ENCODE measurements around the gene FUBP1.

FUBP1 gene

DNA sequence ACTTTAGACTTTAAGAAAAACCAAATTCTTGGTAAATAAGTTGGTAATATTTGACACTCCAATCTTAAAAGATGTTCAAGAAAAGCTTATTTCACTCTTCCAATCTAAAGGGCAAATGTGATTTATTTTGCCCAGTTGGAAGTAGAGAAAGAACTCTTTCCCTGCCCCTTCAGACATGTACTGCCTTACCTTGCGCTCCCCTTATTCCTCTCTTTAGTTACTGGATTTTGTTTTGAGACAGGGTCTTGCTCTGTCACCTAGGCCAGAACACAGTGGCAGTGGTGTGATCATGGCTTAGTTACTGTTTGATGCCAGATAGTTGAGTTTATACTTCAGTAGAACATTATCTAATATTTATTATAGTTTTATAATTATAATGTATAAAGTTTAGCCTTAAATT, 27.5 kb downstream of the FUBP1 start:
- no peak for DNase-seq (ENCODE audit: low read depth)
- TF ChIP-seq, protein P1, sequence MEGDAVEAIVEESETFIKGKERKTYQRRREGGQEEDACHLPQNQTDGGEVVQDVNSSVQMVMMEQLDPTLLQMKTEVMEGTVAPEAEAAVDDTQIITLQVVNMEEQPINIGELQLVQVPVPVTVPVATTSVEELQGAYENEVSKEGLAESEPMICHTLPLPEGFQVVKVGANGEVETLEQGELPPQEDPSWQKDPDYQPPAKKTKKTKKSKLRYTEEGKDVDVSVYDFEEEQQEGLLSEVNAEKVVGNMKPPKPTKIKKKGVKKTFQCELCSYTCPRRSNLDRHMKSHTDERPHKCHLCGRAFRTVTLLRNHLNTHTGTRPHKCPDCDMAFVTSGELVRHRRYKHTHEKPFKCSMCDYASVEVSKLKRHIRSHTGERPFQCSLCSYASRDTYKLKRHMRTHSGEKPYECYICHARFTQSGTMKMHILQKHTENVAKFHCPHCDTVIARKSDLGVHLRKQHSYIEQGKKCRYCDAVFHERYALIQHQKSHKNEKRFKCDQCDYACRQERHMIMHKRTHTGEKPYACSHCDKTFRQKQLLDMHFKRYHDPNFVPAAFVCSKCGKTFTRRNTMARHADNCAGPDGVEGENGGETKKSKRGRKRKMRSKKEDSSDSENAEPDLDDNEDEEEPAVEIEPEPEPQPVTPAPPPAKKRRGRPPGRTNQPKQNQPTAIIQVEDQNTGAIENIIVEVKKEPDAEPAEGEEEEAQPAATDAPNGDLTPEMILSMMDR (IDR thresholded peaks at IDR 0.05; ENCODE audit: low read depth, low read length) = no peak
- TF ChIP-seq, protein P2, sequence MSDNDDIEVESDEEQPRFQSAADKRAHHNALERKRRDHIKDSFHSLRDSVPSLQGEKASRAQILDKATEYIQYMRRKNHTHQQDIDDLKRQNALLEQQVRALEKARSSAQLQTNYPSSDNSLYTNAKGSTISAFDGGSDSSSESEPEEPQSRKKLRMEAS (IDR thresholded peaks at IDR 0.05; ENCODE audit: low read depth, low read length) = no peak
- TF ChIP-seq POLR2A (IDR thresholded peaks at IDR 0.05; ENCODE audit: extremely low read depth, insufficient read length) (no peak), MYC (IDR thresholded peaks at IDR 0.05; ENCODE audit: low read depth, low read length) (no peak)
- no peak overlapping the region for H3K4me3 ChIP-seq (ENCODE audit: low read depth, low read length)

DNA sequence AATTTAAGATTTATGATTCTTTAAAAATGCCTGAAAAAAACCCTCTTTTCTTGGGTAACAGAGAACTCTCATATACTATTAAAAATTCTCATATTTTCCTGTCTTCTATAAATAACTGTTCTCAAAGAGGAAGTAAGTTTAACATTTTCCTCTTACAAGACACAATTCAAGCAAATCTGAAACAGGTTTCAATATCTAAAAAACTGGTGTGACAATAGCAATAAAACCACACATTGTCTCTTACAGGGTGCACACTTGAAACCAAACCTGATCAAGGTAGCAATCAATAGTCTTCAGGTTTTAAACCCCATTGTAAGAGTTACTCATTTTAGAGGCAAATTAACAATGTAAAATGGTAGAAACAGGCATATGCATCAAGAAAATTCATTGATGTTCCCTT, 28.0 kb downstream of the FUBP1 start:
- no peak for TF ChIP-seq MYC (IDR thresholded peaks at IDR 0.05; ENCODE audit: low read depth, low read length)
- no peak for DNase-seq (ENCODE audit: low read depth)
- no peak overlapping the region for H3K4me3 ChIP-seq (ENCODE audit: low read depth, low read length)

DNA sequence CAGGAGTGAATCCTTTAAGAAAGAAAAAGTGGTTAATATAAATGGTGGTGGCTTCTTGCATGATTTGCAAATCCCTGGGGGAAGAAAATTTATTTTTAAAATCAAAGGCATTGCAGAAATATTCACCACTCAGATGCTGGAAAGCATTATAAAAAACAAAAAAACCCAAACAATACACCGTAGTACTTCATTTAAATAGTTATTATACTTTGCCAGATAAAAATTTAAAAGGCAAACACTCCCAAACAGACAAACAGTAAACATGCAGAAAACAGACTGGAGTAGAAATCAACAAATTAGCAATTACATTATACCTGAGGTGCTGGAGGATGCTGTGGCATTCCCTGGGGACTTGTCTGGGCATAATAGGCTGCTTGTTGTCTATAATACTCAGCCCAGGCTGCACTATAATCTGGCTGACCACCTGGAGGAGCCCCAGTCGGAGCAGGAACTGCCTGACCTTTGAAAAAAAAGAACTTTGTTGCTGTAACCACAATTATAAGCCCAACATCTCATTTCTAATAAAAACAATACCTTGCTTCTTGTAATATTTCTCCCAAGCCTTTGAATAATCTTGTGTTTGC, 29.9 kb downstream of the FUBP1 start:
- no peak overlapping the region for H3K4me3 ChIP-seq (ENCODE audit: low read depth, low read length)
- peak; percentile 28 for DNase-seq (ENCODE audit: low read depth)
- TF ChIP-seq, protein P1 (IDR thresholded peaks at IDR 0.05; ENCODE audit: low read depth, low read length) = no peak
- TF ChIP-seq MYC (IDR thresholded peaks at IDR 0.05; ENCODE audit: low read depth, low read length) = no peak
- no peak for TF ChIP-seq POLR2A (IDR thresholded peaks at IDR 0.05; ENCODE audit: extremely low read depth, insufficient read length)
- TF ChIP-seq, protein P2 (IDR thresholded peaks at IDR 0.05; ENCODE audit: low read depth, low read length) = no peak

DNA sequence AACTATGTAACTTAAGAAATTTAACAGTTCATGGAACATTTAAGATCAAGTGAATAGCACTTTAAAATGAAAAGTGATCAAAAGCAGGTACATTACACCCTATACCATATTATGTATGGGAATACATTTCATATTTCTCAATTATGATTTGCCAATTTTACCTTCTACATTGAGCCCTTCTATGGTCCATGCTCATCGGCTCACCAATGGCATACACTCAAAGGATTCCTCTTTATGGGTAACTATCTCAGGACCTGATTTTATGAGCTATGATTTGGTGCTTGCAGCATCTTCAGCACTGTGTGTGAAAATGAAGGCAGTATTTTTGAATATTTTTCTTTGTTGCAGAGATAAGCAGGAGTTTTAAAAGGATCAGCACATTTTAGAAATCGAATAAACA, 33.5 kb downstream of the FUBP1 start:
- no peak for DNase-seq (ENCODE audit: low read depth)

DNA sequence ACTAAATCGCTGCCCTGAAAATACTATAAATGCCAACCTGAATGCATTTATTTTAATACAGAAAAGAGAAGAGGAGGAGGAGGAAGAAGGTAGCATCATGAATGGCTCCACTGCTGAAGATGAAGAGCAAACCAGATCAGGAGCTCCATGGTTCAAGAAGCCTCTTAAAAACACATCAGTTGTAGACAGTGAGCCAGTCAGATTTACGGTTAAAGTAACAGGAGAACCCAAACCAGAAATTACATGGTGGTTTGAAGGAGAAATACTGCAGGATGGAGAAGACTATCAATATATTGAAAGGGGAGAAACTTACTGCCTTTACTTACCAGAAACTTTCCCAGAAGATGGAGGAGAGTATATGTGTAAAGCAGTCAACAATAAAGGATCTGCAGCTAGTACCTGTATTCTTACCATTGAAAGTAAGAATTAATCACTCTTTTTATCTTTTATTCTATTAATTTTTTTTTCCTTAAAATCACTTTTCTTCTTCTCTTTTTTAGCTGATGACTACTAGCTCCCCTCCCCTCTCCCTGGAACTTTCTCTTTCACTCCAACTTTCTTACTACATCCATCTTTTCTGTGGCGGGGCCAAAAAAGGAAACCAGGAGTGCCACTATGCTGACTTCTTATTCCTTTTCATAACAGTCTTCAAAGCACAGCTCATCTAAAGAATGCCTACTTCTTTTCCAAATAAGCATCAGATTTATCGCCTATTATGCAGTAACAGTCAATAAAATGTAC, 36.3 kb downstream of the FUBP1 start:
- no peak for DNase-seq (ENCODE audit: low read depth)
- TF ChIP-seq, protein P2 (IDR thresholded peaks at IDR 0.05; ENCODE audit: low read depth, low read length) = no peak
- TF ChIP-seq POLR2A (IDR thresholded peaks at IDR 0.05; ENCODE audit: extremely low read depth, insufficient read length) (no peak), MYC (IDR thresholded peaks at IDR 0.05; ENCODE audit: low read depth, low read length) (no peak)
- TF ChIP-seq, protein P1 (IDR thresholded peaks at IDR 0.05; ENCODE audit: low read depth, low read length) = no peak
- no peak overlapping the region for H3K4me3 ChIP-seq (ENCODE audit: low read depth, low read length)

More for the DNA sequence above, 33.5 kb downstream of the FUBP1 start:
- H3K4me3 ChIP-seq (ENCODE audit: low read depth, low read length) = no peak overlapping the region
- TF ChIP-seq, protein P2 (IDR thresholded peaks at IDR 0.05; ENCODE audit: low read depth, low read length) = no peak
- TF ChIP-seq POLR2A (IDR thresholded peaks at IDR 0.05; ENCODE audit: extremely low read depth, insufficient read length) (no peak), MYC (IDR thresholded peaks at IDR 0.05; ENCODE audit: low read depth, low read length) (no peak)
- TF ChIP-seq, protein P1 (IDR thresholded peaks at IDR 0.05; ENCODE audit: low read depth, low read length) = no peak

DNA sequence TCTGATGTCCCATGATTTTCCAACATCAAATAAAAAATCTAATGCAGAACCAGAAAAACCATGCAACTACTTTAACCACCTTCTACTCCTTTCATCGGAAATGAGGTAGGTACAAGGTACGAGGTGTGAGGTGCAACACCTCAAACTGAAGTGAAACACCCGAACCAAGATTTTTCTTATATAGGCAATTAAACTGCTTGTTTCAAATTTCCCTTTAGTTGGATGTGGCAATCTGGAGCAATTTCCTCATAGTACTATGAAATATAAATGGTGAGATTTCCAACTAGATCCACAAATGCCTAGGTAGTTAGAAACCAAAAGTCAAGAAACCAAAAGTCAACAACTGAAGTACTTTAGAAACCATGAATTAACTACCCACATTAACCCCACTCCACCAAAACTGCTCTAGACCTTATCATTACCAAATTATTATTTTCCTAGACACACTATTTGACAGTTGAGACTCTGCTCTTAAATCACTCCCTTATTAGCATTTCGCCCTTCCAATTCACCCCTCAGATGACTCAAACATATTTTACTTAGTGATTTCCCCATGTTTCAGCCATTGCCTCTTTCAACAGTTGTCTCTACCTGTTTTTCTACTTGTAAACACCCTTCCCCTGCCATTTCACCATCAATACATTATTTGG, 37.8 kb downstream of the FUBP1 start:
- no peak for DNase-seq (ENCODE audit: low read depth)
- H3K4me3 ChIP-seq (ENCODE audit: low read depth, low read length) = no peak overlapping the region
- TF ChIP-seq, protein P2 (IDR thresholded peaks at IDR 0.05; ENCODE audit: low read depth, low read length) = no peak
- TF ChIP-seq MYC (IDR thresholded peaks at IDR 0.05; ENCODE audit: low read depth, low read length) = no peak
- TF ChIP-seq, protein P1 (IDR thresholded peaks at IDR 0.05; ENCODE audit: low read depth, low read length) = no peak
